ENCODE data around the gene ADGRA1. TPM values are rescaled to one million over a fixed set of nuclear protein-coding genes. Genes with fewer than 3 reads are reported as not detected.
A peak's percentile ranks its signal among the peaks of the same experiment; 100 is the strongest.

Gene ADGRA1
- polyA plus RNA-seq, 2 of the 4 experiments (the other 2 are of a cell fraction): not detected

DNA sequence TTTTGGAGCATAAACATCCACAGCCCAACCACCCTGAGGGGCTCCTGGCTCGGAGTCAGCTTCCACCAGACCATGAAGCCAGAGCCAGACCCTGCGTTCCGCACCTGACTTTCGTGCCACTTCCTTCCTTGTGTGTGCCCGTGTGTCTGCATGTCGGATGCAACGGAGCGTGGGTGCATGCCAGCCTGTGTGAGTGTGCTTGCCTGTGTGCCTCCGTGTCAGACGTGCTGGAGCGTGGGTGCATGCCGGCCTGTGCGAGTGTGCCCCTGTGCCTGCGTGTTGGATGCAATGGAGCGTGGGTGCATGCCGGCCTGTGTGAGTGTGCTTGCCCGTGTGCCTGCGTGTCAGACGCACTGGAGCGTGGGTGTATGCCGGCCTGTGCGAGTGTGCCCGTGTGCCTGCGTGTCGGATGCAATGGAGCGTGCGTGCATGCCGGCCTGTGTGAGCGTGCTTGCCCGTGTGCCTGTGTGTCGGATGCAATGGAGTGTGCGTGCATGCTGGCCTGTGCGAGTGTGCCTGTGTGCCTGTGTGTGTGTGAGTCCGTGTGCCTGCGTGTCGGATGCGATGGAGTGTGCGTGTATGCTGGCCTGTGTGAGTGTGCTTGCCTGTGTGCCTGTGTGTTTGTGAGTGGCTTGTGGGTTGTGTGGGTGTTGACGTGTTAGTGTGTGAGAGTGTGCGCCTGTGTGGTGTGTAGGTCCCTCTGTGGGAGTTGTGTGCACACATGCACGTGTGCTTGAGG lies 44.2 kb downstream of the ADGRA1 start:
- DNase-seq (ENCODE audit: low read depth in 1 of 2, low spot score in 1 of 2): no peak
- POLR2A ChIA-PET: no interaction called here
- WGBS (ENCODE audit: missing lambda C conversion rate): 75% methylated on average over 30 of the region's 41 CpGs

DNA sequence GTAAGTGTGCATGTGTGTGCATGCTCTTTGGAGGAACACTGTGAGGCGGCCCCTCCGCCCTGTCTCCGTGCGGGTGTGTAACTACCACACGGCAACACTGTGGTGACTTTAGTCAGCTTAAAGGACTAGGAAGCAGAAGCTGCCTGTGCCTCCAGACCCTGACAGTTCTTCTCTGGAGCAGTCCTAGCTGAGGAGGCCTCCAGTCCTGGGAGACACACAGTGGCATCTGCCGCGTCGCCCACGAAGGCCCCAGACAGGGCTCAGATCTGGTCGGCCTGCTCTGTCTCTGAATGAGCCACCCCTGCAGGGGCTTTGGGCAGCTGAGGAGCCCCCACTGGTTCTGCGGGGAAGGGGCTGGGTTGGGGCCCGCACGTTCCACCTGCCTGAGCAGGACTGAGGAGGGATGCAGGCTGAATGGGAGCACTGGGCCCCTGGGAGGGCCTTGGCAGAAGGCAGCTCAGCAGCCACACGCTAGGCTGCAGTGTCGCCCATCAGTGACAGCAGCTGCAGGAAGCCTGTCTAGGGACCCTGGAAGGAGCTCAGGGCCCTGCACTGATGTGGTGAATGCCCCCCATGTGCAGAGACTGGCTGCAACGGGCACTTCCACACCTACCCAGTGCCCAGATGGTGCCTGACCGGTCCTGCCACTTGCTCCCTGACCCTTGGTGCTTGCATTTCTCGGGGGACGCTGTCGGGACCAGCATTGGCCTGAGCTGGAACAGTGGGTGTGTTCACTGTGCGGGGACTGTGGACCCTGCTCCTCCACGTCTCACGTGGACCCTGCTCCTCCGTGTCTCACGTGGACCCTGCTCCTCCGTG lies 45.0 kb downstream of the ADGRA1 start:
- peak; percentile 7 to 16; a peak in 3 of 6 replicates for ATAC-seq
- H3K4me1 ChIP-seq: no peaks in the 10 kb centered on the region
- ChIA-PET CTCF (interaction anchor here (2.0 kb wide), 1 partner anchor 11 kb away, joined by 13 read pairs; no protein-coding TSS in a partner anchor), POLR2A (no interaction called here)
- H3K4me2 ChIP-seq: no peak overlapping the region
- H3K9me3 ChIP-seq: no peaks in the 10 kb centered on the region
- H3K27ac ChIP-seq: no peak overlapping the region
- no peak for TF ChIP-seq MAZ (IDR thresholded peaks at IDR 0.05; ENCODE audit: borderline replicate concordance, low read depth, low read length)
- no peak for TF ChIP-seq EHF (CRISPR knock-in tag; IDR thresholded peaks at IDR 0.05)
- TF ChIP-seq TP53 (CRISPR knock-in tag; IDR thresholded peaks at IDR 0.05): no peak
- TF ChIP-seq GATA3 (IDR thresholded peaks at IDR 0.05; ENCODE audit: borderline replicate concordance): no peak
- no peak for TF ChIP-seq NFE2L2 (conservative IDR thresholded peaks at IDR 0.05; ENCODE audit: low read length)
- no peak for TF ChIP-seq FOSB (CRISPR knock-in tag; IDR thresholded peaks at IDR 0.05)
- TF ChIP-seq FOXS1 (CRISPR knock-in tag; IDR thresholded peaks at IDR 0.05): no peak
- TF ChIP-seq RFX5 (IDR thresholded peaks at IDR 0.05): no peak
- no peak for TF ChIP-seq EP300 (IDR thresholded peaks at IDR 0.05)
- no peak for TF ChIP-seq POLR2AphosphoS2 (conservative IDR thresholded peaks at IDR 0.05; ENCODE audit: low read length)
- no peak for TF ChIP-seq ATOH8 (CRISPR knock-in tag; IDR thresholded peaks at IDR 0.05; ENCODE audit: low read depth)
- TF ChIP-seq, protein P1, sequence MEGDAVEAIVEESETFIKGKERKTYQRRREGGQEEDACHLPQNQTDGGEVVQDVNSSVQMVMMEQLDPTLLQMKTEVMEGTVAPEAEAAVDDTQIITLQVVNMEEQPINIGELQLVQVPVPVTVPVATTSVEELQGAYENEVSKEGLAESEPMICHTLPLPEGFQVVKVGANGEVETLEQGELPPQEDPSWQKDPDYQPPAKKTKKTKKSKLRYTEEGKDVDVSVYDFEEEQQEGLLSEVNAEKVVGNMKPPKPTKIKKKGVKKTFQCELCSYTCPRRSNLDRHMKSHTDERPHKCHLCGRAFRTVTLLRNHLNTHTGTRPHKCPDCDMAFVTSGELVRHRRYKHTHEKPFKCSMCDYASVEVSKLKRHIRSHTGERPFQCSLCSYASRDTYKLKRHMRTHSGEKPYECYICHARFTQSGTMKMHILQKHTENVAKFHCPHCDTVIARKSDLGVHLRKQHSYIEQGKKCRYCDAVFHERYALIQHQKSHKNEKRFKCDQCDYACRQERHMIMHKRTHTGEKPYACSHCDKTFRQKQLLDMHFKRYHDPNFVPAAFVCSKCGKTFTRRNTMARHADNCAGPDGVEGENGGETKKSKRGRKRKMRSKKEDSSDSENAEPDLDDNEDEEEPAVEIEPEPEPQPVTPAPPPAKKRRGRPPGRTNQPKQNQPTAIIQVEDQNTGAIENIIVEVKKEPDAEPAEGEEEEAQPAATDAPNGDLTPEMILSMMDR (IDR thresholded peaks at IDR 0.05): no peak
- TF ChIP-seq, protein P2, sequence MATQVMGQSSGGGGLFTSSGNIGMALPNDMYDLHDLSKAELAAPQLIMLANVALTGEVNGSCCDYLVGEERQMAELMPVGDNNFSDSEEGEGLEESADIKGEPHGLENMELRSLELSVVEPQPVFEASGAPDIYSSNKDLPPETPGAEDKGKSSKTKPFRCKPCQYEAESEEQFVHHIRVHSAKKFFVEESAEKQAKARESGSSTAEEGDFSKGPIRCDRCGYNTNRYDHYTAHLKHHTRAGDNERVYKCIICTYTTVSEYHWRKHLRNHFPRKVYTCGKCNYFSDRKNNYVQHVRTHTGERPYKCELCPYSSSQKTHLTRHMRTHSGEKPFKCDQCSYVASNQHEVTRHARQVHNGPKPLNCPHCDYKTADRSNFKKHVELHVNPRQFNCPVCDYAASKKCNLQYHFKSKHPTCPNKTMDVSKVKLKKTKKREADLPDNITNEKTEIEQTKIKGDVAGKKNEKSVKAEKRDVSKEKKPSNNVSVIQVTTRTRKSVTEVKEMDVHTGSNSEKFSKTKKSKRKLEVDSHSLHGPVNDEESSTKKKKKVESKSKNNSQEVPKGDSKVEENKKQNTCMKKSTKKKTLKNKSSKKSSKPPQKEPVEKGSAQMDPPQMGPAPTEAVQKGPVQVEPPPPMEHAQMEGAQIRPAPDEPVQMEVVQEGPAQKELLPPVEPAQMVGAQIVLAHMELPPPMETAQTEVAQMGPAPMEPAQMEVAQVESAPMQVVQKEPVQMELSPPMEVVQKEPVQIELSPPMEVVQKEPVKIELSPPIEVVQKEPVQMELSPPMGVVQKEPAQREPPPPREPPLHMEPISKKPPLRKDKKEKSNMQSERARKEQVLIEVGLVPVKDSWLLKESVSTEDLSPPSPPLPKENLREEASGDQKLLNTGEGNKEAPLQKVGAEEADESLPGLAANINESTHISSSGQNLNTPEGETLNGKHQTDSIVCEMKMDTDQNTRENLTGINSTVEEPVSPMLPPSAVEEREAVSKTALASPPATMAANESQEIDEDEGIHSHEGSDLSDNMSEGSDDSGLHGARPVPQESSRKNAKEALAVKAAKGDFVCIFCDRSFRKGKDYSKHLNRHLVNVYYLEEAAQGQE (IDR thresholded peaks at IDR 0.05): no peak
- TF ChIP-seq MAFK (IDR thresholded peaks at IDR 0.05; ENCODE audit: partially characterized antibody): no peak
- H3K4me3 ChIP-seq: no peak overlapping the region
- DNase-seq (ENCODE audit: low read depth in 1 of 2, low spot score in 1 of 2): no peak
- FAIRE-seq: no peak
- WGBS (ENCODE audit: missing lambda C conversion rate): 71% methylated on average over 16 of the region's 26 CpGs

More for the DNA sequence above, 44.2 kb downstream of the ADGRA1 start:
- Histone ChIP-seq H3K4me1 (no peaks in the 10 kb centered on the region), H3K4me2 (no peak overlapping the region), H3K4me3 (no peak overlapping the region), H3K9me3 (no peaks in the 10 kb centered on the region), H3K27ac (no peak overlapping the region)
- TF ChIP-seq CHD4 (IDR thresholded peaks at IDR 0.05; ENCODE audit: borderline replicate concordance) (no peak), EHMT2 (IDR thresholded peaks at IDR 0.05; ENCODE audit: low read depth) (no peak), JUN (IDR thresholded peaks at IDR 0.05) (no peak), TP53 (CRISPR knock-in tag; IDR thresholded peaks at IDR 0.05) (no peak), ZNF302 (CRISPR knock-in tag; IDR thresholded peaks at IDR 0.05) (no peak), RCOR1 (IDR thresholded peaks at IDR 0.05; ENCODE audit: low read depth, low read length) (no peak), RAD21 (conservative IDR thresholded peaks at IDR 0.05 in 1 of 2, IDR thresholded peaks at IDR 0.05 in 1 of 2) (no peak), KDM1A (IDR thresholded peaks at IDR 0.05; ENCODE audit: low read depth) (no peak), RARB (CRISPR knock-in tag; IDR thresholded peaks at IDR 0.05) (no peak), ESRRA (IDR thresholded peaks at IDR 0.05; ENCODE audit: borderline replicate concordance, low read length) (no peak), NR3C1 (IDR thresholded peaks at IDR 0.05) (no peak)
- TF ChIP-seq, protein P2 (IDR thresholded peaks at IDR 0.05): no peak
- TF ChIP-seq, protein P3, sequence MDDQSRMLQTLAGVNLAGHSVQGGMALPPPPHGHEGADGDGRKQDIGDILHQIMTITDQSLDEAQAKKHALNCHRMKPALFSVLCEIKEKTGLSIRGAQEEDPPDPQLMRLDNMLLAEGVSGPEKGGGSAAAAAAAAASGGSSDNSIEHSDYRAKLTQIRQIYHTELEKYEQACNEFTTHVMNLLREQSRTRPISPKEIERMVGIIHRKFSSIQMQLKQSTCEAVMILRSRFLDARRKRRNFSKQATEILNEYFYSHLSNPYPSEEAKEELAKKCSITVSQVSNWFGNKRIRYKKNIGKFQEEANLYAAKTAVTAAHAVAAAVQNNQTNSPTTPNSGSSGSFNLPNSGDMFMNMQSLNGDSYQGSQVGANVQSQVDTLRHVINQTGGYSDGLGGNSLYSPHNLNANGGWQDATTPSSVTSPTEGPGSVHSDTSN (IDR thresholded peaks at IDR 0.05): no peak
- FAIRE-seq: no peak
- CTCF ChIA-PET: interaction anchor here (2.0 kb wide), 1 partner anchor 12 kb away, joined by 13 read pairs; no protein-coding TSS in a partner anchor
- ATAC-seq: no peak
